Measurements from ENCODE around the gene TLE2.
A peak's percentile ranks its signal among the peaks of the same experiment; 100 is the strongest.

- TF ChIP-seq POLR2A (IDR thresholded peaks at IDR 0.05; ENCODE audit: low read depth, low read length): no peak
- TF ChIP-seq, protein P1, sequence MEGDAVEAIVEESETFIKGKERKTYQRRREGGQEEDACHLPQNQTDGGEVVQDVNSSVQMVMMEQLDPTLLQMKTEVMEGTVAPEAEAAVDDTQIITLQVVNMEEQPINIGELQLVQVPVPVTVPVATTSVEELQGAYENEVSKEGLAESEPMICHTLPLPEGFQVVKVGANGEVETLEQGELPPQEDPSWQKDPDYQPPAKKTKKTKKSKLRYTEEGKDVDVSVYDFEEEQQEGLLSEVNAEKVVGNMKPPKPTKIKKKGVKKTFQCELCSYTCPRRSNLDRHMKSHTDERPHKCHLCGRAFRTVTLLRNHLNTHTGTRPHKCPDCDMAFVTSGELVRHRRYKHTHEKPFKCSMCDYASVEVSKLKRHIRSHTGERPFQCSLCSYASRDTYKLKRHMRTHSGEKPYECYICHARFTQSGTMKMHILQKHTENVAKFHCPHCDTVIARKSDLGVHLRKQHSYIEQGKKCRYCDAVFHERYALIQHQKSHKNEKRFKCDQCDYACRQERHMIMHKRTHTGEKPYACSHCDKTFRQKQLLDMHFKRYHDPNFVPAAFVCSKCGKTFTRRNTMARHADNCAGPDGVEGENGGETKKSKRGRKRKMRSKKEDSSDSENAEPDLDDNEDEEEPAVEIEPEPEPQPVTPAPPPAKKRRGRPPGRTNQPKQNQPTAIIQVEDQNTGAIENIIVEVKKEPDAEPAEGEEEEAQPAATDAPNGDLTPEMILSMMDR (conservative IDR thresholded peaks at IDR 0.05; ENCODE audit: low read depth, low read length): no peak
- TF ChIP-seq MAZ (IDR thresholded peaks at IDR 0.05; ENCODE audit: borderline replicate concordance, low read depth, low read length): peak; percentile 89; the same call in 1 of the 2 replicates
- no peak for TF ChIP-seq RCOR1 (IDR thresholded peaks at IDR 0.05; ENCODE audit: insufficient replicate concordance, low read length)
- peak; percentile 52; the same call in 1 of the 2 replicates for TF ChIP-seq FOS (IDR thresholded peaks at IDR 0.05; ENCODE audit: low read depth, low read length)
- TF ChIP-seq ELK1 (IDR thresholded peaks at IDR 0.05; ENCODE audit: borderline replicate concordance, low read depth, low read length): no peak
Observed at GRCh38 chr19:2977001-2977745, 51.9 kb downstream of the TLE2 start, which contains the start of gene TLE6.
